ENCODE measurements around the gene IZUMO4. TPM values are rescaled to one million over a fixed set of nuclear protein-coding genes. Genes with fewer than 3 reads are reported as not detected.

Gene IZUMO4
- total RNA-seq, 2 donors from 2014 or later: 2.1 to 2.3 TPM

- ATAC-seq: no peak
- intact Hi-C loops (cut with DNase I, micrococcal nuclease): no loop called here
- DNase-seq: peak in 1 of 2 donors; percentile 47
These were observed 629 bp downstream of the IZUMO4 start for GRCh38 chr19:2097203-2097885.

GRCh38 chr19:2097886-2098327, 1.2 kb downstream of the IZUMO4 start:
- DNase-seq (no peak), ATAC-seq (no peak)
- intact Hi-C loops (cut with DNase I, micrococcal nuclease): no loop called here

- ATAC-seq: no peak
- no peak for DNase-seq
- intact Hi-C loops (cut with DNase I, micrococcal nuclease): no loop called here
These were observed 2.4 kb downstream of the IZUMO4 start for GRCh38 chr19:2099054-2099501.

- ATAC-seq (no peak), DNase-seq (no peak)
- intact Hi-C loops (cut with DNase I, micrococcal nuclease): no loop called here
These were observed 3.4 kb downstream of the IZUMO4 start for GRCh38 chr19:2099937-2100718.

GRCh38 chr19:2100719-2101061, 4.0 kb downstream of the IZUMO4 start:
- intact Hi-C loops (cut with DNase I, micrococcal nuclease): no loop called here
- DNase-seq (no peak), ATAC-seq (no peak)

- ATAC-seq (no peak), DNase-seq (no peak)
- intact Hi-C loops (cut with DNase I, micrococcal nuclease): no loop called here
These were observed 5.0 kb downstream of the IZUMO4 start for GRCh38 chr19:2101417-2102335.

- intact Hi-C loops (cut with DNase I, micrococcal nuclease): no loop called here
- DNase-seq (no peak), ATAC-seq (no peak)
These were observed 6.5 kb downstream of the IZUMO4 start for GRCh38 chr19:2103045-2103707.

GRCh38 chr19:2108251-2109016, 11.7 kb downstream of the IZUMO4 start:
- intact Hi-C loops (cut with DNase I, micrococcal nuclease): no loop called here
- DNase-seq (no peak), ATAC-seq (no peak)

GRCh38 chr19:2109046-2109864, 12.5 kb downstream of the IZUMO4 start:
- intact Hi-C loops (cut with DNase I, micrococcal nuclease): no loop called here
- DNase-seq (no peak), ATAC-seq (no peak)

- DNase-seq: no peak
- intact Hi-C loops (cut with DNase I, micrococcal nuclease): no loop called here
- ATAC-seq: no peak
These were observed 14.1 kb downstream of the IZUMO4 start for GRCh38 chr19:2110822-2111221.

- ATAC-seq: no peak
- intact Hi-C loops (cut with DNase I, micrococcal nuclease): no loop called here
- no peak for DNase-seq
These were observed 14.7 kb downstream of the IZUMO4 start for GRCh38 chr19:2111425-2111824.

- no peak for DNase-seq
- no peak for ATAC-seq
- intact Hi-C loops (cut with DNase I, micrococcal nuclease): no loop called here
These were observed 15.2 kb downstream of the IZUMO4 start for GRCh38 chr19:2111886-2112285.

GRCh38 chr19:2112516-2113320, 16.0 kb downstream of the IZUMO4 start:
- no peak for DNase-seq
- no peak for ATAC-seq
- intact Hi-C loops (cut with DNase I, micrococcal nuclease): no loop called here

- ATAC-seq (no peak), DNase-seq (no peak)
- intact Hi-C loops (cut with DNase I, micrococcal nuclease): no loop called here
These were observed 16.9 kb downstream of the IZUMO4 start for GRCh38 chr19:2113439-2114211.

GRCh38 chr19:2114218-2114617, 17.5 kb downstream of the IZUMO4 start:
- intact Hi-C loops (cut with DNase I, micrococcal nuclease): no loop called here
- ATAC-seq: no peak
- DNase-seq: no peak

GRCh38 chr19:2114821-2115220, 18.1 kb downstream of the IZUMO4 start:
- no peak for DNase-seq
- ATAC-seq: no peak
- intact Hi-C loops (cut with DNase I, micrococcal nuclease): no loop called here
